AG04450 (cell line): ENCODE results near the gene FOSL2. TPM values are rescaled to one million over a fixed set of nuclear protein-coding genes. Genes with fewer than 3 reads are reported as not detected.
A peak's percentile ranks its signal among the peaks of the same experiment; 100 is the strongest.

Source experiments
- CTCF ChIA-PET: fragments of 300-600, 350-600 bp; formaldehyde crosslinking; extraction: SDS; loops from one replicate; lab custom pipeline; 2022; ENCODE audit warnings: antibody characterized with exemption, inconsistent platforms; lab: Charles Lee
- POLR2A ChIA-PET: fragments of 350-600 bp; formaldehyde crosslinking; extraction: SDS; loops from one replicate; lab custom pipeline; 2021; ENCODE audit warnings: antibody characterized with exemption, inconsistent platforms; lab: Yijun Ruan, JAX
- DNase-seq: peaks from one replicate; pipeline ENCODE4 v3.0.0-alpha.2; 2011; ENCODE audit warnings: low read depth, low spot score
- H3K27ac ChIP-seq: one replicate; pipeline ENCODE4 v1.5.1; 2012; ENCODE audit warnings: low read depth, low read length, control low read depth
- H3K27me3 ChIP-seq: one replicate; pipeline ENCODE4 v1.6.0; 2012; ENCODE audit warnings: low read length; ENCODE audit not compliant: control insufficient read depth, insufficient read depth
- H3K4me3 ChIP-seq: 2 replicates; pipeline ENCODE4 v1.5.1; 2011; ENCODE audit warnings: mild to moderate bottlenecking, low read depth, low read length, control low read depth
- H3K9me3 ChIP-seq: 2 replicates; pipeline ENCODE4 v1.5.1; 2012; ENCODE audit warnings: low read length; ENCODE audit not compliant: control insufficient read depth, insufficient read depth
- CTCF ChIP-seq: IDR thresholded peaks from 2 replicates; pipeline ENCODE4 v1.5.1; 2011; ENCODE audit warnings: low read depth, low read length, control low read depth, inconsistent platforms
- polyA plus RNA-seq: library from polyadenylated mRNA; depleted of rRNA; stranded (reverse); fragments of >200 nt; gene quantifications from 2 replicates; pipeline ENCODE4 v1.2.3, GENCODE V29; 2011

The FOSL2 gene
- polyA plus RNA-seq, 1 experiment, result 45.3 TPM

GRCh38 chr2:28345619-28346018 lies 47.0 kb upstream of the FOSL2 start:
- CTCF ChIA-PET, result interaction anchor here (0.7 kb wide), 1 partner anchor 13 kb away, joined by 5 read pairs; no protein-coding TSS in a partner anchor
- H3K4me3 ChIP-seq, result no peak overlapping the region
- no peak overlapping the region for H3K27ac ChIP-seq
- DNase-seq, result no peak
- no peaks in the 10 kb centered on the region; the same call in 1 of the 2 replicates for H3K9me3 ChIP-seq
- no peaks in the 10 kb centered on the region for H3K27me3 ChIP-seq
- TF ChIP-seq CTCF, result no peak
- POLR2A ChIA-PET, result no interaction called here

DNA sequence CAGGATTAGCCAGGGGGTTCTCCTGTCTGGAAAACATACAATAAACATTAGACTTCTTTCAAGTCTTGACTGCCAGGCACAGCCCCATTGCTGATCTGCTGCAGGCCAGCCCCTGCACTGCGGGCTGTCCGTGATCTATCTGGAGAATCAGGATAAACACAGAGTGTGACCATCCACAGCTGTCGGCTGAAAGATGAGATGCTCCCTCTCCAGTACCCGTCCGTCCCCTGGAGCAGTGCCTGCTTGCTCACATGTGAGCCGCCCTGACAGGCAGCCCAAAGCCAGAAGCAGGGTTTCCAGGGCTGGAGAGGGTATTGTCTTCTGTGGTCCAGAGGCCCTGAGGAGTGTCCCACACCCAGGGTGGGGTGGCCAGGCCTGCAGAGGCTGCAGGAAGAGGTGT lies 46.1 kb upstream of the FOSL2 start:
- H3K9me3 ChIP-seq, result no peaks in the 10 kb centered on the region; the same call in 1 of the 2 replicates
- CTCF ChIA-PET, result no interaction called here
- peak overlapping the region; percentile 21 for H3K27ac ChIP-seq
- H3K4me3 ChIP-seq, result no peak overlapping the region
- TF ChIP-seq CTCF, result no peak
- DNase-seq, result peak; percentile 70
- POLR2A ChIA-PET, result no interaction called here
- no peaks in the 10 kb centered on the region for H3K27me3 ChIP-seq

DNA sequence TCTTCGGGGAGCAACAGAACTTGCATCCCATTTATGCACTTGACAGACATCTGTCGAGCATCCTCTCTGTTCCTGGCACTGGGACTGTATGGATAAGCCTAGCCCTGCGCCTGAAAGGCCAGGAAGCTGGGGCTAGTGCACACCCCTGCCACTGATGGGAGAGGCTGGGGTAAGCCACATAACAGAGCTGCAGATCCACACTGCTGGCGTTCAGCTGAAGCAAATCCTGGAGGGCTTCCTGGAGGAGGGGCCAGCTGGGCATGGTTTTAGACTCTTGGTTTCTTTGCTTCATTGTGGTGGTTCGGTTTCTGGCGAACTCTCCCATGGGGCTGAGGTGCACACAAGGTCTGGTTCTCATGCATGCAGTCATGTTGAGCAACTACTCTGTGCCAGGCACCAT lies 45.5 kb upstream of the FOSL2 start:
- DNase-seq, result no peak
- no peak for TF ChIP-seq CTCF
- ChIA-PET POLR2A (no interaction called here), CTCF (no interaction called here)
- H3K27me3 ChIP-seq, result no peaks in the 10 kb centered on the region
- H3K9me3 ChIP-seq, result no peaks in the 10 kb centered on the region; the same call in 1 of the 2 replicates
- H3K27ac ChIP-seq, result no peak overlapping the region
- H3K4me3 ChIP-seq, result no peak overlapping the region

GRCh38 chr2:28347596-28347995 lies 45.1 kb upstream of the FOSL2 start:
- Histone ChIP-seq H3K4me3 (no peak overlapping the region), H3K9me3 (no peaks in the 10 kb centered on the region; the same call in 1 of the 2 replicates), H3K27ac (no peak overlapping the region), H3K27me3 (no peaks in the 10 kb centered on the region)
- no peak for TF ChIP-seq CTCF
- ChIA-PET POLR2A (no interaction called here), CTCF (interaction anchor here (0.7 kb wide), 1 partner anchor 10 kb away, joined by 4 read pairs; no protein-coding TSS in a partner anchor)
- DNase-seq, result no peak

- no peak for DNase-seq
- TF ChIP-seq CTCF, result no peak
- POLR2A ChIA-PET, result no interaction called here
- H3K9me3 ChIP-seq, result no peaks in the 10 kb centered on the region; the same call in 1 of the 2 replicates
- H3K27ac ChIP-seq, result no peak overlapping the region
- no peak overlapping the region for H3K4me3 ChIP-seq
- H3K27me3 ChIP-seq, result no peaks in the 10 kb centered on the region
- CTCF ChIA-PET, result interaction anchor here (0.7 kb wide), 1 partner anchor 9 kb away, joined by 4 read pairs; no protein-coding TSS in a partner anchor
Observed at GRCh38 chr2:28348149-28348567, 44.5 kb upstream of the FOSL2 start.
